GM12865 (cell line): ENCODE data around the gene TRIOBP.
A peak's percentile ranks its signal among the peaks of the same experiment; 100 is the strongest.

Experiments
- DNase-seq: peaks from one replicate; pipeline ENCODE4 v3.0.0; 2010; ENCODE audit warnings: low read depth
- H3K4me3 ChIP-seq: 2 replicates; pipeline ENCODE4 v1.5.1; 2011; ENCODE audit warnings: mild to moderate bottlenecking, low read depth, low read length, control low read depth
- CTCF ChIP-seq: IDR thresholded peaks from 2 replicates; pipeline ENCODE4 v1.5.1; 2011; ENCODE audit warnings: low read length, control low read depth, low read depth, inconsistent platforms; ENCODE audit not compliant: insufficient read depth; ENCODE audit errors: missing control alignments

Gene TRIOBP

GRCh38 chr22:37669586-37669985 is 27.3 kb upstream of the TRIOBP start:
- no peak for DNase-seq
- no peak for TF ChIP-seq CTCF
- no peak overlapping the region for H3K4me3 ChIP-seq

GRCh38 chr22:37672206-37672919 is 24.5 kb upstream of the TRIOBP start:
- no peak for DNase-seq
- no peak overlapping the region for H3K4me3 ChIP-seq
- TF ChIP-seq CTCF = no peak

GRCh38 chr22:37672920-37673455 is 23.9 kb upstream of the TRIOBP start:
- H3K4me3 ChIP-seq = no peak overlapping the region
- no peak for TF ChIP-seq CTCF
- DNase-seq = no peak

- no peak for TF ChIP-seq CTCF
- no peak for DNase-seq
- peak overlapping the region; percentile 25 for H3K4me3 ChIP-seq
Measured at GRCh38 chr22:37674248-37674647, 22.6 kb upstream of the TRIOBP start.

GRCh38 chr22:37674951-37675929 is 21.6 kb upstream of the TRIOBP start, which contains the start of gene LGALS1:
LGALS1 (plus strand) TSS chr22:37675636; CDS start chr22:37675703, 67 bp downstream.
- no peak for TF ChIP-seq CTCF
- H3K4me3 ChIP-seq = peak within 1 kb of the TSS; percentile 71
- peak; percentile 93 for DNase-seq

- TF ChIP-seq CTCF = no peak
- H3K4me3 ChIP-seq = peak overlapping the region; percentile 71
- peak; percentile 48 for DNase-seq
Measured at GRCh38 chr22:37675930-37676735, 20.7 kb upstream of the TRIOBP start.
